ENCODE results near the gene TM9SF1.

Gene TM9SF1

DNA sequence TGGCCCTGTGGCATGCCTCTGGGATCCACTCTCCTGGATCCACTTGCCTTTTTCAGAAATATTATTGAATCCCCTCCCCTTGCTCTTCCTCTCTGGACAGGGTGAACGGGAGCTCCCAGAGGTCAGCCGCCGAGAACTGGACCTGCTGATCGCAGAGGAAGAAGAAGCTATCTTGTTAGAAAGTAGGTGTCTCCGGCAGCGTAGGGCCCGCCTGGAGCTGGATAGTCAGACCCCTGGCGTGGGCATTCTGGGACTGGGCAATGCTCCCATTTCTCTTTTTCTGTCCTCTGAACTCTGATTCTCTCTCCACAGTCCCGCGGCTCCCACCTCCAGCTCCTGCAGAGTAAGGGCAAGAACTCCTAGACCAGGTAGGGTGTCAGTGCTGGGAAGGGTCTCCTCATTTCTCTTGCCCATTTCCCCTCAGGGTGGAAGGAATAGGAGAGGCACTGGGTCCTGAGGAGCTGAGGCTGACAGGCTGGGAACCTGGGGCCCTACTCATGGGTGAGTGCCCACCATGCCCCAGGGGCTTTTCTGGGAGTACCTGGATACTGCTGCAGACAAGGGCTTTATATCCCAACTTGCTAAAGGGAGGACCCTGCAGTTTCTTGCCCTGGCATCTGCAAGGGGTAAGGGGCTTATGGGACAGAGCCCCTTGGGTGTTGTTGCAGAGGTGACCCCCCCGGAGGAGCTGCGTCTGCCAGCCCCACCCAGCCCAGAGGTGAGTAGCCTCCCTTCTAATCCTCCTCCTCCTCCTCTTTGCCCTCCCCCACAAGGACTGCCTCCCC, 18.0 kb downstream of the TM9SF1 start:
- no peak for DNase-seq

DNA sequence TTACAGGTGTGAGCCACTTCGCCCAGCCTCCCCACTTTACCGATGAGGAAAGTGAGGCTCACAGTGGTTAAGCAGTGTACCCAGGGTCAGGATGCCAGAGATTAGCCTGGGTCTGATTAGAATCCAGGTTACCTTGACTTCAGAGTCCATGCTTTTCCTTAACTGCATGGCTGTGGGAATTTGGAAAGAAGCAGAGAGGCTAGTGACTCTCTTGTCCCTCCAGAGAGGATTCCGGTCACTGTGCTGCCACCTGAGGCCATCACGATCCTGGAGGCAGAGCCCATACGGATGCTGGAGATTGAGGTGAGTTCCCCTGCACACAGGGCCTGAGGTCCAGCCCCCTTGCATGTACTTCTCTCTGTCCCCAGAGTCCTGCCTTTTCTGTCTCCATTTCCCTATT, 18.6 kb downstream of the TM9SF1 start:
- DNase-seq, result no peak

DNA sequence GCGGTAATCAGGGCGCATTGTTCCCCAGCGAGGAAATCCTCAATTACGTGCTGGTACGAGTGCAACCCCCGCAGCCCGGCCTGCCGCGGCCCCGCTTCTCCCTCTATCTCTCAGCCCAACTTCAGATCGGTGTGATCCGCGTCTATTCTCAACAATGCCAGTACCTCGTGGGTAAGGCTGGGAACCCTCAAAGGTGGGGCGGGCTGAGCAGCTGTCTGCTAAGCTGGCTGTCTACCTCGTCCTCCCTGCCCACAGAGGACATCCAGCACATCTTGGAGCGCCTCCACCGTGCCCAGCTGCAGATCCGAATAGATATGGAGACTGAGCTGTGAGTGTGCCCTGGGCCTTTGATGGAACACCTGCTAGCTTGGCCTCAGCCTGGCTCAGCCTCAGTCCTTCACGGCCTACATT, 22.4 kb downstream of the TM9SF1 start:
- DNase-seq, result no peak

DNA sequence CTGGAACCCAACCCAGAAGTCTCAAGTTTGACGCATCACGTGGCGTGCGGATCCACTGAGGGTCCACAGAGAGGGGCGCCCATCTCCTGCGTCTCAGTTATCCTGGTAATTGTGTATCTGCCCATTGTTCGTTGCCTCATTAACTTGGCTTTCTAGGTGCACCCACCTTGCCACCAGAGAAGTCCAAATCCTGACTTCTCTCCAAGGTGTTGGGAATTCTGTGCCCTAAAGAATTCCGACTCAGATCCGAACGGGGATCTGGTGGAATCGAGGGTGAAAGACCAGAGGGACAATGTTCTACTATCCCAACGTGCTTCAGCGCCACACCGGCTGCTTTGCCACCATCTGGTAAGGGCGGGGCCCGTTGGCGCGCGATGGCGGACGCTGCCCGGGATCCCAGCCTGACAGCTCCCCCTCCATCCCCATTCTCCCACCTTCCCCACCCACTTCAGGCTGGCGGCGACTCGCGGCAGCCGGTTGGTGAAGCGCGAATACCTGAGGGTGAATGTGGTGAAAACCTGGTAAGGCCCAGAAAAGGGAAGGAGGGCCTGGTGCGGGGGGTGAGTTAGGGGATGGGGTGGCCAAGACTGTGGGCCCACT, 22.9 kb downstream of the TM9SF1 start:
- no peak for DNase-seq

DNA sequence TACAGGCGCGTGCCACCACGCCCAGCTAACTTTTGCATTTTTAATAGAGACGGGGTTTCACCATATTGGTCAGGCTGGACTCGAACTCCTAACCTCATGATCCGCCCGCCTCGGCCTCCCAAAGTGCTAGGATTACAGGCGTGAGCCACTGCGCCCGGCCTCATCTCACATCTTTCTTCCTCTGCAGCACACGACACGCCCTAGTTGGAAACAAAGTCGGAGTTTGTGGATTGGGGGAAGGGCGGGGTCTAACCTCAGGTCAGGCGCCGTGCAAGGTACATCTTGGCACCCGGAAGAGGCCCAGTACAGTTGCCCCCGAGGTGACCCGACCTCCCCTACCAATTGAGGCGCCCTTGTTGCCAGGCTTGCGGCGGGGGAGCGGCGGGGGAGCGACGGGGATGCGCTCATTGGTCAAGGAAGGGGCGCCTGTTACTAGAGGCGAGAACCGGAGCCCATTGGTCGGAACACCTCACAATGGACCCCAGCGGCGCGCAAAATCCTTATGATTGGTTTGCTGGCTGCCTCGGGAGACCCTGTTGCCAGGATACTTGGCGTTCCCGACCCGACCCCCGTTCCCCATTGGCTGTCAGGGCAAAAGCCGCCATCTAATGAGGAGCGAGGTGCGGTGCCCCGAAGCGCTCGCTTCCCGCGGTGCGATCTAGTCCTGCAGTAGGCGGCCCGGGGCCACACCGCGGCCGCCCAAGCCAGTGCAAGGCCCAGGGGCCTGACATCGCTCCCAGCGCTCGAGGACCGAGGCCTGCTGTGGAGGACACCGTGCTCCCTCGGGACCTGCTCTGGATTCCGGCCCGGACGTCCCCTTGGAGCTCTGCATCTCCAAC, 23.6 kb downstream of the TM9SF1 start, which contains the start of gene REC8:
TSS of gene REC8 (plus strand) at position 659 of the 839 bp plus-strand sequence. CDS start 473 bp downstream, outside the sequence.
- DNase-seq, result no peak

DNA sequence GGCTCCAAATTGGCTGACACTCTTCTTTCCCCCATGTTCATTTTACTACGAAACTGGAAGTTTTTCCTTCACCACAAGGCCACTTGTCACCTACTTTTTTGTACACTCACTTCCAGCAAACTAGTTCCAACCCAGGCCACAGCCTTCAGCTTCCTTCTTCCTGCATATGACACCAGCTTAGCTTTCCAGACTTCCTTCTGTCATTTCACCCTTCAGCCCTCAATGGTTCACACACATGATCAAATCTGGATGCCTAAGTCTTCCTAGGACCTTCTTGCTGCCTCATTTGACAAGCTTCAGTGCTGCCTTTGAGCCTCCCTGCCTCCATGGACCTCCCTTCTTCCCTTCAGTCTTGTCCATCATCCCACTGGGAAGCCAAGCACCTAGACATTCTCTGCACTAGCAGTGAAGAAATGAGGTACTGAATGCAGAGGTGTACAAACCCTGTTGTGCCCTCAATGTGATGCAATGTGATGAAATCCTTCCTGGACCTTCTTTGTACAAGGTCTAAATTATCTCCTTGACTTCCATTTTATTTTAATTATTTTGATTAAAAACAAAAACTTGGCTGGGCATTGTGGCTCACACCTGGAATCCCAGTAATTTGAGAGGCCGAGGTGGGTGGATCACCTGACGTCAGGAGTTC, 27.6 kb downstream of the TM9SF1 start:
- no peak for DNase-seq

DNA sequence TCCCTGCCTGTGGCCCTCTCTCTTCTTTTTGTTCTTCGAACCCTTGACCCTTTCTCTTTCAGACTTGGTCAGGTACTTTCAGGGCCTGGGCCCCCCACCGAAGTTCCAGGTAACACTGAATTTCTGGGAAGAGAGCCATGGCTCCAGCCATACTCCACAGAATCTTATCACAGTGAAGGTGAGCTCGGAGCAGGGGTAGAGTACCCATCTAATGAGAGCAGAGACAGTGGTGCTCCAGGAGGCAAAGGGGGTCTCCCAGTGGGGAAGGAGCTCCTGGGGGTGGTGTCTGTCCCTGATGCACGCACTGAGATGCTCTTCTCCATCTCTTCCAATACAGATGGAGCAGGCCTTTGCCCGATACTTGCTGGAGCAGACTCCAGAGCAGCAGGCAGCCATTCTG, 29.5 kb downstream of the TM9SF1 start:
- DNase-seq, result no peak

DNA sequence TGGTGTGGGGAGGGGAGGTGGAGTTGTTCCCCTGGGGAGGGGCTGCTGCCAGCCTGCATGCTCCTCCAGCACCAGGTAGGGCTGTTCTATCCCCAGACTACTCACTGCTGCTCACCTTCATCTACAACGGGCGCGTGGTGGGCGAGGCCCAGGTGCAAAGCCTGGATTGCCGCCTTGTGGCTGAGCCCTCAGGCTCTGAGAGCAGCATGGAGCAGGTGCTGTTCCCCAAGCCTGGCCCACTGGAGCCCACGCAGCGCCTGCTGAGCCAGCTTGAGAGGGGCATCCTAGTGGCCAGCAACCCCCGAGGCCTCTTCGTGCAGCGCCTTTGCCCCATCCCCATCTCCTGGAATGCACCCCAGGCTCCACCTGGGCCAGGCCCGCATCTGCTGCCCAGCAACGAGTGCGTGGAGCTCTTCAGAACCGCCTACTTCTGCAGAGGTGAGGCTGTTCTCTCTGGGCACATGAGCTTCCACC, 30.7 kb downstream of the TM9SF1 start:
- DNase-seq, result no peak

DNA sequence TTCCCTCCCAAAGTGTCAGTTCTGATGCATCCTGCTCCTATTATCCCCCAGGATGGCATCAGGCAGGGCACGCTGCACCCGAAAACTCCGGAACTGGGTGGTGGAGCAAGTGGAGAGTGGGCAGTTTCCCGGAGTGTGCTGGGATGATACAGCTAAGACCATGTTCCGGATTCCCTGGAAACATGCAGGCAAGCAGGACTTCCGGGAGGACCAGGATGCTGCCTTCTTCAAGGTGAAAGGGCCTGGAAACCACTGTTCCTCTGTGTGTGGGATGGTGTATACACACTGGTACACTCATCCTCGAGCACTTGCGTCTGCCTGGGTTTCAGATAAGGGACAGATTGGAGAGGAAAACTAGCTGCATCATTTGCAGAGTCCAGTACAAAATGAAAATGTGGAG, 33.1 kb downstream of the TM9SF1 start:
- DNase-seq, result no peak

DNA sequence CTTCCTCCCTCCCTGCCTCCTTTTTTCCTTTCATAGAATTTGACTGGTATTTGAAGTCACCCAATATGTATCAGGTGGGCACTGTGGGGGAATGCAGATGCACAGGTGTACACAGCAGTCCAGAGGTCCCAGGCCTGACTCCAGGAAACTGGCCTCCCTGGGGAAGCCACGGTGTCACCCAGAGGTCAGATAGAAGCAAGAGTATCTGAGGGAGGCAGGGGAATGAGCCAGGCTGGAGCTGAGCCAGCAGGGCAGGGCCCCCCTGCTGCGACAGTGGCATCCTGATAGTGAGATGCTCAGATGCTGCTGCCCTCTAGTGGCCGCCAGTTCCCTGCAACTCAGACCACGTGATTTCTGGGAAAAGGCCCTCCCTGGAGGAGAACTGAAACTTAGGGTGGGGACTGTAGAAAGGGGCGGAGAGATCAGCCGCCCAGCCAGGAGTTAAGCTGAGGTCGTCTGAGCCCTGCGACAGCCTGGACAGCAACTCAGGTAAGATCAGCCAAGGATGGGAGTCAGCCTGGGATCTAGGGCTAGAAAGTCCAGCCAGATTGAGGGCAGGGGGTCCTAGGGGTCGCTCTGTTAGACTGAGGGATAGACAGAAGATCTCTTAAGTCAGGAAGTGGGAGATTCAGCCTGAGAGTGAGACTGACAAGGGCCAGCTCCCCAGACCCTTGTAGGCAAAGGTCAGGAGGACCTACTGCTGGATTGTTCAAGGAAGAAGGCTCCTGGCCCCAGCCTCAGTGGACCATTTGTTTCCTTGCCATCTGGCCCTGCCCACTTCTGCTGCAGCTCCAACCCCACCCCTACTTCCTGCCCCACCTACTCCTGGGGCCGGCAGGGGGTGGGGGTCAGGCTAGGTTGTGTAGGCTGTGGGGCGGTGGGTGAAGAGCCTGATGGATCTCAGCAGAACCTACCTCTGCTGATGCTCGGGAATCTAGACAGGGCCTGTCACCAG, 34.1 kb downstream of the TM9SF1 start, which contains the start of gene IRF9:
TSS of gene IRF9 (plus strand) at position 416 of the 955 bp plus-strand sequence. CDS start 880 bp downstream, outside the sequence.
- peak; percentile 94 for DNase-seq

DNA sequence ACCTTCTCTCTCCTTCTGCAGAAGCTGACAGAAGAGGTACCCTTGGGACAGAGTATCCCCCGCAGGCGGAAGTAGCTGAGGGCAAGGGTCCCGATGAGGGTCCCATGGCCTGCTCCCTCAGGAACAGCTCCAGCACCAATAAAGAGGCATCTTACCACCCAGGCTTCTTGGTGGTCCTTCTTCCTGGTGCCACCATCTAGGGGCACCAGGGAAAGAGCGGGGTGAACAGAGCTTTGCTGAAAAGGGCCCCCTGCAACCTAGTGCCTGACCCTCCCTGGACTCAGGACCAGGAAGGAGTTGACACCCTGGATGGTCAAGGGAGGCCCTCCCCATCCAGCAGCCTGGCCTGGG, 34.8 kb downstream of the TM9SF1 start:
- no peak for DNase-seq

DNA sequence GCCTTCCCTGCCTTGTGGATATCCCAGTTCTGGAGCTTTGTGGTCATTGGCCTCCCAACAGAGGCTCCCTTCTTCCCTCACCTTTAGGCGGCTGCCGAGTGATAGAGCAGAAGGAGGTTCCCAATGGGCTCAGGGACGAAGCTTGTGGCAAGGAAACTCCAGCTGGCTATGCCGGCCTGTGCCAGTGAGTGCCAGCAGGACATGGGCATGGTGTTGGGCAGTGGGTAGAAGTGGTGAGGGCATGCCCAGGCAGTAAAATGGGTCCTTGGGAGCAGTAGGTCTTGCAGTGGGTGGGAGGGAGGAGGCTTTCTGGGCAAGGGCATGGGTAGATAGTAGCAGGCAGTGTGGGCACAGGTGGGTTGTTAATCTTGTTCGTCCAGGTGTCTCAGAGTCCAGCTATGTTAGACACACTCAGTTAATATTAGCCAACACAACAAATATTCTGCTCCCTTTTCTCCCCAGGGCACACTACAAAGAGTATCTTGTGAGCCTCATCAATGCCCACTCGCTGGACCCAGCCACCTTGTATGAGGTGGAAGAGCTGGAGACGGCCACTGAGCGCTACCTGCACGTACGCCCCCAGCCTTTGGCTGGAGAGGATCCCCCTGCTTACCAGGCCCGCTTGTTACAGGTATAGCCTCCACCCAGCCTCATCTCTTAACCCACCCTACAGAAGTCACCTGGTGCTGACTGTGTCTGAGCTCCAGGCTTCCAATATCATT, 35.3 kb downstream of the TM9SF1 start:
- no peak for DNase-seq

DNA sequence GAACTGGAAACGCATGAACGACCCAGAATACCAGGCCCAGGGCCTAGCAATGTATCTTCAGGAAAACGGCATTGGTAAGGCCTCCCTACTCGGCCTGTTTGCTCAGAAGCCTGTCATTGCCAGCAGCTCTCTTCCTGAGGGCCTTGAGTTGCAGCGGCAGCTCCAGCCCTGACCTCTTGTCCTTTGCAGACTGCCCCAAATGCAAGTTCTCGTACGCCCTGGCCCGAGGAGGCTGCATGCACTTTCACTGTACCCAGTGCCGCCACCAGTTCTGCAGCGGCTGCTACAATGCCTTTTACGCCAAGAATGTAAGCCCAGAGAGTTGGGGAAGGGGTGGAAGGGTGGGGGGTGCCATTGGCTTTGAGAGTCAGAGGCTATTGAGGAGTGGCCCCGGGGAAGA, 37.9 kb downstream of the TM9SF1 start:
- no peak for DNase-seq

DNA sequence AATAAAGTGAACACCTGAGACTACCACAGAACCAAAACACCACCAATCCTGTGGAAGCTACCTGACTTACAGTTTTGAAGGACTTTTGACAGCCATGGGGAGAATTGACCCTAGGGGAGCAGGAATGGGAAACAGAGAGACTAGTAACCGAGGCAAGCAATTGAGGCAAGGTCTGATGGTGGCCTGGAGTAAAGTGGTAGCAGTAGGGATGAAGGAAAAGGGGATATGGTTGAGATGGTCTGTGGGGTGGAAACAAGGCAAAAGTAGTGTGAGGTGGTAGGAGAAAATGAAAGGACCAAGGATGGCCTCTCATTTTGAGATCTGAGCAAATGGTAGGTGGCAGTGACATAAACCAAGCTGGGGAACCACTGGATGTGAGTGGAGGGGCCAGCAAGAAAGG, 38.4 kb downstream of the TM9SF1 start:
- no peak for DNase-seq

DNA sequence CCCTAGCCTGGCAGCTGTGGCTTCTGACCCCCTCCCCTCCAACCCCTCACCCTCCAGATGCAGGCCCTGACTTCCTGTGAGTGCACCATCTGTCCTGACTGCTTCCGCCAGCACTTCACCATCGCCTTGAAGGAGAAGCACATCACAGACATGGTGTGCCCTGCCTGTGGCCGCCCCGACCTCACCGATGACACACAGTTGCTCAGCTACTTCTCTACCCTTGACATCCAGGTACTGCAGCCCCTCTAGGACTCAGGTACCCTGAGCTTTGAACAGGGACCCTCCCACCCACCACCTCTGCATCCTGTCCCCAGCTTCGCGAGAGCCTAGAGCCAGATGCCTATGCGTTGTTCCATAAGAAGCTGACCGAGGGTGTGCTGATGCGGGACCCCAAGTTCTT, 40.1 kb downstream of the TM9SF1 start:
- no peak for DNase-seq

DNA sequence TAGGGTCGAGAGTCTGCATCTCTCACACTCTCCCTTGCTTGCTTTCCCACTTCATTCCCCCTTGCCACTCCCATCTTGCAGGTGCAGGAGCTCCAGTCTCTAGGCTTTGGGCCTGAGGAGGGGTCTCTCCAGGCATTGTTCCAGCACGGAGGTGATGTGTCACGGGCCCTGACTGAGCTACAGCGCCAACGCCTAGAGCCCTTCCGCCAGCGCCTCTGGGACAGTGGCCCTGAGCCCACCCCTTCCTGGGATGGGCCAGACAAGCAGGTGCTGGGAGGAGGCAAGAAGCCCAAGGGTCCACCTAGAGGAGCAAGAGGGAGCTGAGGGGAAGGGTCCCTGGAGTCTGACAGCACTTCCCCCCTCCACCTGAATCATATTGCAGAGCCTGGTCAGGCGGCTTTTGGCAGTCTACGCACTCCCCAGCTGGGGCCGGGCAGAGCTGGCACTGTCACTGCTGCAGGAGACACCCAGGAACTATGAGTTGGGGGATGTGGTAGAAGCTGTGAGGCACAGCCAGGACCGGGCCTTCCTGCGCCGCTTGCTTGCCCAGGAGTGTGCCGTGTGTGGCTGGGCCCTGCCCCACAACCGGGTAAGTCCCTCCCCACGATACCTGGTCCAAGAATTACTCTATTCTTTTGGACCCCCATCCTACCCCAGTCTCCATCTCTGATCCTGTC, 43.7 kb downstream of the TM9SF1 start:
- DNase-seq, result no peak

DNA sequence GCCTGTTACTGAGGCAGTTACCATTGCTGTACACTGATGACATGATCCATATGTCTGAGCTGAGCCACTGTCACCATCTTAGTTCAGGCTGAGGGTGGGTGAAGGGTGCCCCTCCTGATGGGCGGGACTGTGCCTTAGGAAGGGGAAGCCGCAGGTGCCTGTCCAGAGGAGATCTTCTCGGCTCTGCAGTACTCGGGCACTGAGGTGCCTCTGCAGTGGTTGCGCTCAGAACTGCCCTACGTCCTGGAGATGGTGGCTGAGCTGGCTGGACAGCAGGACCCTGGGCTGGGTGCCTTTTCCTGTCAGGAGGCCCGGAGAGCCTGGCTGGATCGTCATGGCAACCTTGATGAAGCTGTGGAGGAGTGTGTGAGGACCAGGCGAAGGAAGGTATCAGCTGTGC, 44.2 kb downstream of the TM9SF1 start:
- no peak for DNase-seq

DNA sequence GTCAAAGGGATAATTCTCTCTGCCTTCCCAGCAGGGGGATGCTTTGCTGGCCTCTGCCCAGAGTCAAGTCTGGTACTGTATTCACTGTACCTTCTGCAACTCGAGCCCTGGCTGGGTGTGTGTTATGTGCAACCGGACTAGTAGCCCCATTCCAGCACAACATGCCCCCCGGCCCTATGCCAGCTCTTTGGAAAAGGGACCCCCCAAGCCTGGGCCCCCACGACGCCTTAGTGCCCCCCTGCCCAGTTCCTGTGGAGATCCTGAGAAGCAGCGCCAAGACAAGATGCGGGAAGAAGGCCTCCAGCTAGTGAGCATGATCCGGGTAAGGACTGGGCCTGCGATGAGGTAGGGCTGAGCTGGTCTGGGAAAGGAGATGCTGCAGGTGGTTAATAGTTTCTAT, 44.7 kb downstream of the TM9SF1 start:
- no peak for DNase-seq

DNA sequence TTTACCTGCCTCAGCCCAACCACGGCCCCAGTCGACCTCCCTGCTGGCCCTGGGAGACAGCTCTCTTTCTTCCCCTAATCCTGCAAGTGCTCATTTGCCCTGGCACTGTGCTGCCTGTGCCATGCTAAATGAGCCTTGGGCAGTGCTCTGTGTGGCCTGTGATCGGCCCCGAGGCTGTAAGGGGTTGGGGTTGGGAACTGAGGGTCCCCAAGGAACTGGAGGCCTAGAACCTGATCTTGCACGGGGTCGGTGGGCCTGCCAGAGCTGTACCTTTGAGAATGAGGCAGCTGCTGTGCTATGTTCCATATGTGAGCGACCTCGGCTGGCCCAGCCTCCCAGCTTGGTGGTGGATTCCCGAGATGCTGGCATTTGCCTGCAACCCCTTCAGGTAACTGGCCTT, 45.2 kb downstream of the TM9SF1 start:
- DNase-seq, result no peak

DNA sequence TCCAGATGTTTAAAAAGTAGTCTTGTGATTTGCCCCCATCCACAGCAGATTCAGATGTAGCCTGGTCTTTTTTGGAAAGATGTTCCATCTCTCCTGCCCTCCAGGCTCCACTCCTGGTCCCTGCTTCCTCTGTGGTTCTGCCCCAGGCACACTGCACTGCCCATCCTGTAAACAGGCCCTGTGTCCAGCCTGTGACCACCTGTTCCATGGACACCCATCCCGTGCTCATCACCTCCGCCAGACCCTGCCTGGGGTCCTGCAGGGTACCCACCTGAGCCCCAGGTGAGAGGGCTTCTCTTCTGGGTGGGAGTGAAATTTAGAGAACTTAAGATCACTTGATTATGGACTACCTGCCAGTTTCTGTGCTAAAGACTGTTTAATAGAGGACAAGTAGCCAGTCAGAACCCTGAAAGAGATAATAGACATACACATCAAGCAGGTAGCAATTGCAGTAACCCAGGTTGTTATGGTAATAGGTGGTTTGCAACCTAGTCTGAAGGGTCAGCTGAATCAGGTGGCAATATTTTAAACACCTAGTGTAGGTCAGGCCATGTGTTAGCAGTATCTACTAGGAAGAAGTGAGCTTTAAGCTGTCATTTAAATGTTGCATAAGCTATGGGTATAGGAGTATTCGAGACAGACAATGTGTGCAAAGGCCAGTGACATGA, 45.8 kb downstream of the TM9SF1 start:
- no peak for DNase-seq

All from NCI-H146 (cell line).